BE2C (cell line): Measurements from ENCODE around the gene PPP6R2.

ENCODE experiments used
- DNase-seq: peaks from one replicate; pipeline ENCODE4 v3.0.0-alpha.2; 2020
- H3K27me3 ChIP-seq: fragments of 250-450 bp; sonication (Bioruptor Pico); 2 replicates; pipeline ENCODE4 v1.5.1; 2020; ENCODE audit warnings: mild to moderate bottlenecking
- H3K36me3 ChIP-seq: fragments of 250-450 bp; sonication (Bioruptor Pico); 2 replicates; pipeline ENCODE4 v1.5.1; 2020; ENCODE audit warnings: mild to moderate bottlenecking
- H3K4me1 ChIP-seq: fragments of 250-450 bp; sonication (Bioruptor Pico); 2 replicates; pipeline ENCODE4 v1.5.1; 2020
- H3K4me3 ChIP-seq: 2 replicates; pipeline ENCODE4 v1.5.1; 2011; ENCODE audit warnings: low read depth, low read length
- H3K9me3 ChIP-seq: fragments of 250-450 bp; sonication (Bioruptor Pico); 2 replicates; pipeline ENCODE4 v1.5.1; 2020
- CTCF ChIP-seq: IDR thresholded peaks from 2 replicates; pipeline ENCODE4 v1.5.1; 2012; ENCODE audit warnings: mild to moderate bottlenecking, low read depth, low read length

Gene PPP6R2

GRCh38 chr22:50481440-50482106, 138.4 kb downstream of the PPP6R2 start, which contains the start of gene ADM2:
ADM2 (plus strand) TSS chr22:50481543; CDS start chr22:50481848, 305 bp downstream.
- no peaks in the 10 kb centered on the region for H3K9me3 ChIP-seq
- peaks cover 17% of the 10 kb centered on the region for H3K27me3 ChIP-seq
- H3K4me3 ChIP-seq, result peak within 1 kb of the TSS; percentile 60
- H3K36me3 ChIP-seq, result no peaks in the 10 kb centered on the region
- peak; percentile 53 for DNase-seq
- TF ChIP-seq CTCF, result no peak
- peaks cover 4% of the 10 kb centered on the region for H3K4me1 ChIP-seq

- DNase-seq, result no peak
- H3K4me1 ChIP-seq, result peaks cover 4% of the 10 kb centered on the region
- no peak for TF ChIP-seq CTCF
Observed at GRCh38 chr22:50482107-50483074, 139.3 kb downstream of the PPP6R2 start.

GRCh38 chr22:50483106-50483505, 140.0 kb downstream of the PPP6R2 start:
- peaks cover 4% of the 10 kb centered on the region for H3K4me1 ChIP-seq
- no peak for DNase-seq
- no peaks in the 10 kb centered on the region for H3K36me3 ChIP-seq
- H3K27me3 ChIP-seq, result peaks cover 17% of the 10 kb centered on the region
- no peak overlapping the region for H3K4me3 ChIP-seq
- H3K9me3 ChIP-seq, result no peaks in the 10 kb centered on the region
- no peak for TF ChIP-seq CTCF

More at GRCh38 chr22:50482107-50483074, 139.3 kb downstream of the PPP6R2 start:
- H3K9me3 ChIP-seq, result no peaks in the 10 kb centered on the region
- peaks cover 17% of the 10 kb centered on the region for H3K27me3 ChIP-seq
- peak overlapping the region; percentile 60 for H3K4me3 ChIP-seq
- no peaks in the 10 kb centered on the region for H3K36me3 ChIP-seq

GRCh38 chr22:50483556-50483955, 140.4 kb downstream of the PPP6R2 start:
- Histone ChIP-seq H3K9me3 (no peaks in the 10 kb centered on the region), H3K4me1 (peaks cover 4% of the 10 kb centered on the region), H3K4me3 (no peak overlapping the region), H3K27me3 (peaks cover 17% of the 10 kb centered on the region), H3K36me3 (no peaks in the 10 kb centered on the region)
- TF ChIP-seq CTCF, result no peak
- DNase-seq, result no peak

- Histone ChIP-seq H3K27me3 (peaks cover 17% of the 10 kb centered on the region), H3K4me1 (peaks cover 4% of the 10 kb centered on the region), H3K4me3 (no peak overlapping the region), H3K36me3 (no peaks in the 10 kb centered on the region), H3K9me3 (no peaks in the 10 kb centered on the region)
- TF ChIP-seq CTCF, result no peak
- DNase-seq, result no peak
Observed at GRCh38 chr22:50483977-50484853, 141.1 kb downstream of the PPP6R2 start.
